Measurements from ENCODE around the gene KANK2. TPM values are rescaled to one million over a fixed set of nuclear protein-coding genes. Genes with fewer than 3 reads are reported as not detected.

KANK2 gene
- total RNA-seq, 1 experiment from 2014 or later: 17.6 TPM

GRCh38 chr19:11200931-11201330, 3.6 kb upstream of the KANK2 start:
- H3K9me3 Mint-ChIP-seq (ENCODE audit: unreplicated experiment): no peaks in the 10 kb centered on the region
- no peaks in the 10 kb centered on the region for H3K27me3 Mint-ChIP-seq (ENCODE audit: insufficient read depth, unreplicated experiment)
- Histone ChIP-seq H3K9me3 (no peaks in the 10 kb centered on the region), H3K4me1 (no peaks in the 10 kb centered on the region), H3K4me3 (ENCODE audit: low read depth, low read length) (no peak overlapping the region), H3K27me3 (replicated peaks; ENCODE audit: control insufficient read depth, insufficient read depth, low read length) (no peaks in the 10 kb centered on the region), H3K36me3 (ENCODE audit: control insufficient read depth, insufficient read depth, low read length) (no peaks in the 10 kb centered on the region; the same call in 1 of the 2 replicates)
- no peak overlapping the region for H3K27ac Mint-ChIP-seq (ENCODE audit: unreplicated experiment)
- ChIA-PET CTCF (no interaction called here), POLR2A (no interaction called here)
- peaks cover 6% of the 10 kb centered on the region for H3K4me1 Mint-ChIP-seq (ENCODE audit: low read depth, unreplicated experiment)
- intact Hi-C loops (cut with micrococcal nuclease; ENCODE audit: unreplicated experiment): no loop called here
- no TSS peak for BruUV-seq (replicated peaks)
- TF ChIP-seq, protein P1, sequence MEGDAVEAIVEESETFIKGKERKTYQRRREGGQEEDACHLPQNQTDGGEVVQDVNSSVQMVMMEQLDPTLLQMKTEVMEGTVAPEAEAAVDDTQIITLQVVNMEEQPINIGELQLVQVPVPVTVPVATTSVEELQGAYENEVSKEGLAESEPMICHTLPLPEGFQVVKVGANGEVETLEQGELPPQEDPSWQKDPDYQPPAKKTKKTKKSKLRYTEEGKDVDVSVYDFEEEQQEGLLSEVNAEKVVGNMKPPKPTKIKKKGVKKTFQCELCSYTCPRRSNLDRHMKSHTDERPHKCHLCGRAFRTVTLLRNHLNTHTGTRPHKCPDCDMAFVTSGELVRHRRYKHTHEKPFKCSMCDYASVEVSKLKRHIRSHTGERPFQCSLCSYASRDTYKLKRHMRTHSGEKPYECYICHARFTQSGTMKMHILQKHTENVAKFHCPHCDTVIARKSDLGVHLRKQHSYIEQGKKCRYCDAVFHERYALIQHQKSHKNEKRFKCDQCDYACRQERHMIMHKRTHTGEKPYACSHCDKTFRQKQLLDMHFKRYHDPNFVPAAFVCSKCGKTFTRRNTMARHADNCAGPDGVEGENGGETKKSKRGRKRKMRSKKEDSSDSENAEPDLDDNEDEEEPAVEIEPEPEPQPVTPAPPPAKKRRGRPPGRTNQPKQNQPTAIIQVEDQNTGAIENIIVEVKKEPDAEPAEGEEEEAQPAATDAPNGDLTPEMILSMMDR (IDR thresholded peaks at IDR 0.05; ENCODE audit: insufficient read depth in 1 of 2, low read depth in 1 of 2, low read length in 1 of 2, severe bottlenecking in 1 of 2, unreplicated experiment in 1 of 2): no peak
- H3K36me3 Mint-ChIP-seq (ENCODE audit: insufficient read depth, unreplicated experiment): peaks cover 36% of the 10 kb centered on the region
- no peak overlapping the region for H3K4me3 Mint-ChIP-seq (ENCODE audit: unreplicated experiment)
- DNase-seq: no peak

DNA sequence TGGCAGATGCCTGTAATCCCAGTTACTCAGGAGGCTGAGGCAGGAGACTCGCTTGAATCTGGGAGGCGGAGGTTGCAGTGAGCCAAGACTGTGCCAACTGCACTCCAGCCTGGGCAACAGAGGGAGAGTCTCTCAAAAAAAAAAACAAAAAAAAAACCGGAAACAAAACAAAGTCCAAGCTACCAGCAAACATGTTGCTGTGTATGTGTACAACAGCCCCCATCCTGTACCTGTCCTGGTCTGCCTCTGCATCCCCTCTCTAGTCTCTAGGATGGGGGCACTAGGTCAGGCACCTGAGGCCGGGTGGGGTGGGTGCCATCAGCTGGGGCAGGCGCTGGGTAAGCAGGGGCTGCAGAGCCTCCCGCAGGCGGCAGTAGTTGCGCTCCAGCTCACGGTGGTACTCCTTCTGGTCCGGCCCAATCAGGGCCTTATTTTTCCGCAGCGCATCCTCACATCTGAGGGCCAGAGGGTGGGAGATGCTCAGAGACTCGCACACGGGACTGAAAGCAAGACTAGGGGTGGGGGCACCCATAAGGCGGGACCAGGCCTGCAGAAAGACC, 2.8 kb upstream of the KANK2 start:
- Histone ChIP-seq H3K4me3 (ENCODE audit: low read depth, low read length) (no peak overlapping the region), H3K27me3 (replicated peaks; ENCODE audit: control insufficient read depth, insufficient read depth, low read length) (no peaks in the 10 kb centered on the region), H3K36me3 (ENCODE audit: control insufficient read depth, insufficient read depth, low read length) (no peaks in the 10 kb centered on the region; the same call in 1 of the 2 replicates), H3K4me1 (no peaks in the 10 kb centered on the region), H3K9me3 (no peaks in the 10 kb centered on the region)
- TF ChIP-seq, protein P1 (IDR thresholded peaks at IDR 0.05; ENCODE audit: insufficient read depth in 1 of 2, low read depth in 1 of 2, low read length in 1 of 2, severe bottlenecking in 1 of 2, unreplicated experiment in 1 of 2): no peak
- Mint-ChIP-seq H3K9me3 (ENCODE audit: unreplicated experiment) (no peaks in the 10 kb centered on the region), H3K4me3 (ENCODE audit: unreplicated experiment) (no peak overlapping the region), H3K27ac (ENCODE audit: unreplicated experiment) (no peak overlapping the region), H3K4me1 (ENCODE audit: low read depth, unreplicated experiment) (peaks cover 6% of the 10 kb centered on the region), H3K27me3 (ENCODE audit: insufficient read depth, unreplicated experiment) (no peaks in the 10 kb centered on the region), H3K36me3 (ENCODE audit: insufficient read depth, unreplicated experiment) (peaks cover 31% of the 10 kb centered on the region)
- no TSS peak for BruUV-seq (replicated peaks)
- DNase-seq: no peak
- CTCF ChIA-PET: no interaction called here
- POLR2A ChIA-PET: no interaction called here
- intact Hi-C loops (cut with micrococcal nuclease; ENCODE audit: unreplicated experiment): no loop called here

- TF ChIP-seq, protein P1 (IDR thresholded peaks at IDR 0.05; ENCODE audit: insufficient read depth in 1 of 2, low read depth in 1 of 2, low read length in 1 of 2, severe bottlenecking in 1 of 2, unreplicated experiment in 1 of 2): no peak
- H3K4me1 Mint-ChIP-seq (ENCODE audit: low read depth, unreplicated experiment): peaks cover 6% of the 10 kb centered on the region
- Histone ChIP-seq H3K4me3 (ENCODE audit: low read depth, low read length) (no peak overlapping the region), H3K4me1 (no peaks in the 10 kb centered on the region), H3K27me3 (replicated peaks; ENCODE audit: control insufficient read depth, insufficient read depth, low read length) (no peaks in the 10 kb centered on the region), H3K36me3 (ENCODE audit: control insufficient read depth, insufficient read depth, low read length) (no peaks in the 10 kb centered on the region; the same call in 1 of the 2 replicates), H3K9me3 (no peaks in the 10 kb centered on the region)
- no peak overlapping the region for H3K27ac Mint-ChIP-seq (ENCODE audit: unreplicated experiment)
- intact Hi-C loops (cut with micrococcal nuclease; ENCODE audit: unreplicated experiment): no loop called here
- DNase-seq: no peak
- peaks cover 31% of the 10 kb centered on the region for H3K36me3 Mint-ChIP-seq (ENCODE audit: insufficient read depth, unreplicated experiment)
- ChIA-PET POLR2A (no interaction called here), CTCF (no interaction called here)
- H3K4me3 Mint-ChIP-seq (ENCODE audit: unreplicated experiment): no peak overlapping the region
- no peaks in the 10 kb centered on the region for H3K27me3 Mint-ChIP-seq (ENCODE audit: insufficient read depth, unreplicated experiment)
- no peaks in the 10 kb centered on the region for H3K9me3 Mint-ChIP-seq (ENCODE audit: unreplicated experiment)
- BruUV-seq (replicated peaks): no TSS peak
Observed at GRCh38 chr19:11199517-11199916, 2.2 kb upstream of the KANK2 start.
